Left ventricle myocardium inferior (tissue), 1 donor: ENCODE results near the gene SPAG6. TPM values are rescaled to one million over a fixed set of nuclear protein-coding genes. Genes with fewer than 3 reads are reported as not detected.

ENCODE experiments used
- DNase-seq: peaks from one replicate; pipeline ENCODE4 v3.0.0-alpha.2; 2020
- H3K27ac ChIP-seq: fragments of 200-600 bp; replicated peaks from 2 replicates; pipeline ENCODE4 v1.8.0; 2021
- H3K27me3 ChIP-seq: fragments of 200-600 bp; 2 replicates; pipeline ENCODE4 v1.8.0; 2021; ENCODE audit warnings: low read depth
- H3K36me3 ChIP-seq: fragments of 200-600 bp; 2 replicates; pipeline ENCODE4 v1.8.0; 2021
- H3K4me1 ChIP-seq: fragments of 200-600 bp; 2 replicates; pipeline ENCODE4 v1.8.0; 2021
- H3K4me3 ChIP-seq: fragments of 200-600 bp; 2 replicates; pipeline ENCODE4 v1.8.0; 2021; ENCODE audit warnings: mild to moderate bottlenecking, moderate library complexity
- H3K9me3 ChIP-seq: fragments of 200-600 bp; replicated peaks from 2 replicates; pipeline ENCODE4 v1.8.0; 2021
- CTCF ChIP-seq: fragments of 200-600 bp; IDR thresholded peaks from 2 replicates; pipeline ENCODE4 v1.8.0; 2021; ENCODE audit warnings: antibody characterized with exemption, mild to moderate bottlenecking, borderline replicate concordance
- intact Hi-C: fragments of 100-400 bp; cut with micrococcal nuclease; formaldehyde crosslinking; loops from one replicate; pipeline ENCODE4 v1.11.0; 2022
- total RNA-seq: library from RNA; stranded (reverse); fragmentation: NEBNext Ultra II Directional; extraction: Animal tissue kit (Norgen Biotek cat#: 25700); gene quantifications from one replicate; pipeline ENCODE4 v1.2.1, GENCODE V29; 2021
- donor health status: DM: no; HTN: yes; CAD: no; lungs with severe emphysema.

The SPAG6 gene
- total RNA-seq, 1 donor from 2014 or later: not detected

GRCh38 chr10:22436526-22436892 lies 91.2 kb downstream of the SPAG6 start:
- Histone ChIP-seq H3K27me3 (peaks cover 5% of the 10 kb centered on the region), H3K4me1 (peaks cover 33% of the 10 kb centered on the region), H3K27ac (peak overlapping the region; percentile 98), H3K36me3 (no peaks in the 10 kb centered on the region), H3K4me3 (peak overlapping the region; percentile 87), H3K9me3 (no peaks in the 10 kb centered on the region)
- no peak for TF ChIP-seq CTCF
- no peak for DNase-seq
- intact Hi-C loops: loop anchor here (10.0 kb wide), 1 partner anchor 118 kb away; no protein-coding TSS in a partner anchor

- Histone ChIP-seq H3K9me3 (no peaks in the 10 kb centered on the region), H3K4me3 (peak overlapping the region; percentile 87), H3K27ac (peak overlapping the region; percentile 98), H3K4me1 (peaks cover 33% of the 10 kb centered on the region), H3K27me3 (peaks cover 4% of the 10 kb centered on the region), H3K36me3 (no peaks in the 10 kb centered on the region)
- peak; percentile 94 for DNase-seq
- no peak for TF ChIP-seq CTCF
- intact Hi-C loops: loop anchor here (10.0 kb wide), 1 partner anchor 118 kb away; no protein-coding TSS in a partner anchor
Measured at GRCh38 chr10:22436893-22437619, 91.8 kb downstream of the SPAG6 start.

GRCh38 chr10:22437620-22438588 lies 92.6 kb downstream of the SPAG6 start:
- H3K27me3 ChIP-seq: peaks cover 3% of the 10 kb centered on the region
- TF ChIP-seq CTCF: no peak
- no peaks in the 10 kb centered on the region for H3K9me3 ChIP-seq
- DNase-seq: no peak
- intact Hi-C loops: loop anchor here (10.0 kb wide), 1 partner anchor 117 kb away; no protein-coding TSS in a partner anchor
- peaks cover 33% of the 10 kb centered on the region for H3K4me1 ChIP-seq
- no peaks in the 10 kb centered on the region for H3K36me3 ChIP-seq
- H3K27ac ChIP-seq: peak overlapping the region; percentile 98
- H3K4me3 ChIP-seq: peak overlapping the region; percentile 87

- Histone ChIP-seq H3K4me1 (peaks cover 33% of the 10 kb centered on the region), H3K36me3 (no peaks in the 10 kb centered on the region), H3K27ac (peak overlapping the region; percentile 98), H3K27me3 (peaks cover 3% of the 10 kb centered on the region), H3K4me3 (peak overlapping the region; percentile 87), H3K9me3 (no peaks in the 10 kb centered on the region)
- intact Hi-C loops: loop anchor here (10.0 kb wide), 1 partner anchor 116 kb away; no protein-coding TSS in a partner anchor
- no peak for DNase-seq
- TF ChIP-seq CTCF: no peak
Measured at GRCh38 chr10:22438711-22439110, 93.4 kb downstream of the SPAG6 start.

GRCh38 chr10:22442063-22442462 lies 96.8 kb downstream of the SPAG6 start:
- Histone ChIP-seq H3K27me3 (peaks cover 3% of the 10 kb centered on the region), H3K36me3 (no peaks in the 10 kb centered on the region), H3K27ac (no peak overlapping the region), H3K4me1 (peaks cover 24% of the 10 kb centered on the region), H3K4me3 (no peak overlapping the region), H3K9me3 (no peaks in the 10 kb centered on the region)
- no peak for TF ChIP-seq CTCF
- no peak for DNase-seq
- intact Hi-C loops: no loop called here
